Peyer's patch (tissue), 4 donors: ENCODE results near the gene RAB20.

ENCODE experiments used
- POLR2A ChIP-seq, 2 donors: fragments of 450-650 bp; IDR thresholded peaks; one replicate each; pipeline ENCODE4 v1.5.1; 2017; ENCODE audit warnings: antibody characterized with exemption in 2 of 2, mild to moderate bottlenecking in 2 of 2, moderate library complexity in 2 of 2
- TF ChIP-seq, protein P1 (sequence below), 6 experiments: fragments of 450-650 bp in 4 of 6; fragments of 200-600 bp in 2 of 6; sonication (generic) in 1 of 6; IDR thresholded peaks; one replicate each; pipeline ENCODE4 v1.5.1; 2017 to 2019; ENCODE audit warnings: antibody characterized with exemption in 6 of 6, mild to moderate bottlenecking in 3 of 6, moderate library complexity in 1 of 6

DNA sequence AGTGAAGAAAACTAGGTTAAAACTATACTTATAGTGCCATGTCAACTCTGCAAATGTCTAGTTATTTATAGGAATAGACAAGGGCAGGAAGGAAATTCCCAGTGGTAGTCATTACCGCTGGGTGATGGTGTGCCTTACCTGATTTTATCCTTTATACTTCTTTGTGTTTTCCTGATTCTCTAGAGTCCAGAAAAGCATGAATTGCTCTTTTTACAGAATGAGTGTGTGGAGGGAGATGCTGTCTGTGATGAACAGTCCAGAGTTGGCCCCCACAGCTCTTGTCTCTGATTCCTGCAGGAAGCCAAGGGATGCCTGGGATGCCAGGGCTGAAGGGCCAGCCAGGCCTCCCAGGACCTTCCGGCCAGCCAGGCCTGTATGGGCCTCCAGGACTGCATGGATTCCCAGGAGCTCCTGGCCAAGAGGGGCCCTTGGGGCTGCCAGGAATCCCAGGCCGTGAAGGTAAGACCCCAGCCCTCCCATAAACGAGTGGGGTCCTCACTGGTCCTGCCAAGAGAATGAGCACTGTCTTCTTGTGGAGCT is 83.7 kb downstream of the RAB20 start:
- TF ChIP-seq POLR2A (IDR thresholded peaks at IDR 0.05), result no peak
- TF ChIP-seq, protein P1, sequence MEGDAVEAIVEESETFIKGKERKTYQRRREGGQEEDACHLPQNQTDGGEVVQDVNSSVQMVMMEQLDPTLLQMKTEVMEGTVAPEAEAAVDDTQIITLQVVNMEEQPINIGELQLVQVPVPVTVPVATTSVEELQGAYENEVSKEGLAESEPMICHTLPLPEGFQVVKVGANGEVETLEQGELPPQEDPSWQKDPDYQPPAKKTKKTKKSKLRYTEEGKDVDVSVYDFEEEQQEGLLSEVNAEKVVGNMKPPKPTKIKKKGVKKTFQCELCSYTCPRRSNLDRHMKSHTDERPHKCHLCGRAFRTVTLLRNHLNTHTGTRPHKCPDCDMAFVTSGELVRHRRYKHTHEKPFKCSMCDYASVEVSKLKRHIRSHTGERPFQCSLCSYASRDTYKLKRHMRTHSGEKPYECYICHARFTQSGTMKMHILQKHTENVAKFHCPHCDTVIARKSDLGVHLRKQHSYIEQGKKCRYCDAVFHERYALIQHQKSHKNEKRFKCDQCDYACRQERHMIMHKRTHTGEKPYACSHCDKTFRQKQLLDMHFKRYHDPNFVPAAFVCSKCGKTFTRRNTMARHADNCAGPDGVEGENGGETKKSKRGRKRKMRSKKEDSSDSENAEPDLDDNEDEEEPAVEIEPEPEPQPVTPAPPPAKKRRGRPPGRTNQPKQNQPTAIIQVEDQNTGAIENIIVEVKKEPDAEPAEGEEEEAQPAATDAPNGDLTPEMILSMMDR (IDR thresholded peaks at IDR 0.05), result no peak
